Activated CD8-positive, alpha-beta T cell treated with anti-CD3 and anti-CD28 coated beads for 36 hours (primary cell): ENCODE data around the gene PPP1R9A. TPM values are rescaled to one million over a fixed set of nuclear protein-coding genes. Genes with fewer than 3 reads are reported as not detected.

Source experiments
- ATAC-seq: fragments of 200-7000 bp; cut with Tn5 transposase; one replicate; pipeline ENCODE4 v1.10.0; 2021; ENCODE audit warnings: mild to moderate bottlenecking, moderate library complexity
- CTCF ChIA-PET: fragments of 350-600 bp; sonication (Branson Sonifier 250); formaldehyde crosslinking; loops from one replicate; lab custom pipeline; 2021; ENCODE audit warnings: antibody characterized with exemption; lab: Charles Lee
- POLR2A ChIA-PET: fragments of 350-600 bp; sonication (Branson Sonifier 250); formaldehyde crosslinking; loops from one replicate; lab custom pipeline; 2021; ENCODE audit warnings: antibody characterized with exemption; lab: Charles Lee
- DNase-seq: peaks from one replicate; pipeline ENCODE4 v3.0.0-alpha.2; 2020
- H3K27ac Mint-ChIP-seq: one replicate; pipeline ENCODE4 v1.8.0; 2021; ENCODE audit warnings: mild to moderate bottlenecking, mixed read lengths
- H3K27me3 Mint-ChIP-seq: one replicate; pipeline ENCODE4 v1.8.0; 2021; ENCODE audit warnings: mixed read lengths
- H3K36me3 Mint-ChIP-seq: one replicate; pipeline ENCODE4 v1.8.0; 2021; ENCODE audit warnings: low read depth, mixed read lengths
- H3K4me1 Mint-ChIP-seq: one replicate; pipeline ENCODE4 v1.8.0; 2021; ENCODE audit warnings: low read depth, mixed read lengths
- H3K4me3 Mint-ChIP-seq: one replicate; pipeline ENCODE4 v1.8.0; 2021; ENCODE audit warnings: mild to moderate bottlenecking, moderate library complexity, mixed read lengths
- H3K9me3 Mint-ChIP-seq: one replicate; pipeline ENCODE4 v1.8.0; 2021; ENCODE audit warnings: mixed read lengths
- CTCF ChIP-seq: fragments of 200-600 bp; IDR thresholded peaks from one replicate; pipeline ENCODE4 v1.8.0; 2022; ENCODE audit warnings: antibody characterized with exemption, mild to moderate bottlenecking
- intact Hi-C: fragments of 100-400 bp; cut with micrococcal nuclease; formaldehyde crosslinking; loops from one replicate; pipeline ENCODE4 v1.10.0; 2022
- total RNA-seq, 2 experiments: library from RNA; stranded (reverse); gene quantifications; one replicate each; pipeline ENCODE4 v1.2.3, GENCODE V29; 2021

PPP1R9A gene
- total RNA-seq, 2 experiments from 2014 or later: 0.05 to 0.13 TPM

- no peak overlapping the region for H3K27ac Mint-ChIP-seq
- H3K27me3 Mint-ChIP-seq: no peaks in the 10 kb centered on the region
- ChIA-PET POLR2A (no interaction called here), CTCF (no interaction called here)
- DNase-seq (no peak), ATAC-seq (no peak)
- no peaks in the 10 kb centered on the region for H3K36me3 Mint-ChIP-seq
- no peaks in the 10 kb centered on the region for H3K9me3 Mint-ChIP-seq
- H3K4me3 Mint-ChIP-seq: no peak overlapping the region
- no peak for TF ChIP-seq CTCF
- no peaks in the 10 kb centered on the region for H3K4me1 Mint-ChIP-seq
- intact Hi-C loops: no loop called here
Measured at GRCh38 chr7:94941844-94942632, 34.6 kb downstream of the PPP1R9A start.

GRCh38 chr7:94943134-94943533 is 35.7 kb downstream of the PPP1R9A start:
- Mint-ChIP-seq H3K4me1 (no peaks in the 10 kb centered on the region), H3K4me3 (no peak overlapping the region), H3K36me3 (no peaks in the 10 kb centered on the region), H3K9me3 (no peaks in the 10 kb centered on the region), H3K27ac (no peak overlapping the region), H3K27me3 (no peaks in the 10 kb centered on the region)
- ChIA-PET POLR2A (no interaction called here), CTCF (no interaction called here)
- intact Hi-C loops: no loop called here
- DNase-seq: no peak
- TF ChIP-seq CTCF: no peak
- no peak for ATAC-seq

- Mint-ChIP-seq H3K27me3 (no peaks in the 10 kb centered on the region), H3K36me3 (no peaks in the 10 kb centered on the region), H3K9me3 (peaks cover 7% of the 10 kb centered on the region), H3K4me1 (no peaks in the 10 kb centered on the region), H3K27ac (no peak overlapping the region), H3K4me3 (no peak overlapping the region)
- no peak for ATAC-seq
- POLR2A ChIA-PET: no interaction called here
- intact Hi-C loops: no loop called here
- no peak for TF ChIP-seq CTCF
- no peak for DNase-seq
- CTCF ChIA-PET: no interaction called here
Measured at GRCh38 chr7:94949532-94949931, 42.1 kb downstream of the PPP1R9A start.

GRCh38 chr7:94955807-94956206 is 48.4 kb downstream of the PPP1R9A start:
- TF ChIP-seq CTCF: no peak
- no peaks in the 10 kb centered on the region for H3K36me3 Mint-ChIP-seq
- no peak for ATAC-seq

GRCh38 chr7:94957061-94957460 is 49.7 kb downstream of the PPP1R9A start:
- Mint-ChIP-seq H3K36me3 (no peaks in the 10 kb centered on the region), H3K27me3 (no peaks in the 10 kb centered on the region), H3K9me3 (peaks cover 7% of the 10 kb centered on the region), H3K4me3 (no peak overlapping the region), H3K4me1 (no peaks in the 10 kb centered on the region), H3K27ac (no peak overlapping the region)
- intact Hi-C loops: no loop called here
- ATAC-seq (no peak), DNase-seq (no peak)
- CTCF ChIA-PET: no interaction called here
- POLR2A ChIA-PET: no interaction called here
- no peak for TF ChIP-seq CTCF

More at GRCh38 chr7:94955807-94956206, 48.4 kb downstream of the PPP1R9A start:
- ChIA-PET CTCF (no interaction called here), POLR2A (no interaction called here)
- intact Hi-C loops: no loop called here
- no peak for DNase-seq
- H3K27ac Mint-ChIP-seq: no peak overlapping the region
- H3K4me1 Mint-ChIP-seq: no peaks in the 10 kb centered on the region
- H3K27me3 Mint-ChIP-seq: no peaks in the 10 kb centered on the region
- H3K4me3 Mint-ChIP-seq: no peak overlapping the region
- H3K9me3 Mint-ChIP-seq: peaks cover 7% of the 10 kb centered on the region
